Right lobe of liver (tissue), 6 donors: Measurements from ENCODE around the gene GSTM1. TPM values are rescaled to one million over a fixed set of nuclear protein-coding genes. Genes with fewer than 3 reads are reported as not detected.

Experiments used
- ATAC-seq, 4 donors: fragments of 200-7000 bp; cut with Tn5 transposase; one replicate each; pipeline ENCODE4 v1.9.1; 2020; ENCODE audit warnings: mild to moderate bottlenecking in 4 of 4, moderate library complexity in 4 of 4
- DNase-seq, 3 donors: peaks; one replicate each; pipeline ENCODE4 v3.0.0-alpha.2; 2020
- H3K27ac ChIP-seq, 3 donors: fragments of 200-600 bp; one replicate each; pipeline ENCODE4 v1.8.0; 2022
- H3K27me3 ChIP-seq, 2 donors: fragments of 200-600 bp; one replicate each; pipeline ENCODE4 v1.8.0; 2022
- H3K36me3 ChIP-seq, 4 donors: fragments of 200-600 bp; sonication (generic) in 1 of 4; one replicate each; pipeline versions ENCODE4 v1.5.1 to v1.8.0; 2017 to 2022; ENCODE audit warnings: control low read depth in 1 of 4
- H3K4me1 ChIP-seq, 4 donors: fragments of 200-600 bp; sonication (generic) in 1 of 4; one replicate each; pipeline versions ENCODE4 v1.5.1 to v1.8.0; 2017 to 2022; ENCODE audit warnings: control low read depth in 1 of 4
- H3K4me3 ChIP-seq, 3 donors: fragments of 200-600 bp; one replicate each; pipeline ENCODE4 v1.8.0; 2022
- H3K9me3 ChIP-seq, 4 donors: fragments of 200-600 bp; sonication (generic) in 1 of 4; one replicate each; pipeline versions ENCODE4 v1.5.1 to v1.8.0; 2017 to 2022; ENCODE audit warnings: control low read depth in 1 of 4
- CTCF ChIP-seq, 4 donors: fragments of 200-600 bp in 3 of 4; fragments of 450-650 bp in 1 of 4; IDR thresholded peaks; one replicate each; pipeline versions ENCODE4 v1.5.1 to v1.8.0; 2016 to 2022; ENCODE audit warnings: antibody characterized with exemption in 4 of 4, mild to moderate bottlenecking in 2 of 4
- POLR2A ChIP-seq: fragments of 450-650 bp; IDR thresholded peaks from one replicate; pipeline ENCODE4 v1.6.1; 2017; ENCODE audit warnings: antibody characterized with exemption, mild to moderate bottlenecking
- WGBS: methylation state at CpG from one replicate; pipeline ENCODE4 v1.1.6; 2018; ENCODE audit warnings: low coverage, low lambda C conversion rate; ENCODE audit not compliant: insufficient coverage; ENCODE audit errors: missing lambda C conversion rate; 5-methylcytosine and 5-hydroxymethylcytosine counted together
- intact Hi-C, 2 donors: fragments of 100-400 bp; cut with DNase I; formaldehyde crosslinking; loops; one replicate each; pipeline versions ENCODE4 v1.11.2 to v1.14.1; 2022
- total RNA-seq, 6 experiments: library from RNA; depleted of rRNA in 2 of 6; stranded (reverse); fragments of >200 nt in 2 of 6; fragmentation: NEBNext Ultra II Directional in 3 of 6; extraction: Animal tissue kit (Norgen Biotek cat#: 25700) in 3 of 6; gene quantifications; one replicate each; pipeline versions ENCODE4 v1.1.0 to v1.2.4, GENCODE V29; 2016 to 2023
- donor health status: DM: no; HTN: yes; CAD: no.
- donor health status: DM: no; HTN: no; CAD: no.
- donor health status: DM: no; HTN: no; CAD: no.
- donor health status: DM: no; HTN: yes; CAD: no.
- donor health status: DM: no; HTN: yes; CAD: no.

The GSTM1 gene
- total RNA-seq, 6 experiments from 2014 or later, result 32.1 to 248 (median 43.0) TPM; not detected in 3

- DNase-seq, result no peak
- no peak for ATAC-seq
- Histone ChIP-seq H3K4me1 (no peaks in the 10 kb centered on the region), H3K27me3 (no peaks in the 10 kb centered on the region), H3K9me3 (no peaks in the 10 kb centered on the region), H3K36me3 (no peaks in the 10 kb centered on the region), H3K4me3 (no peak overlapping the region), H3K27ac (no peak overlapping the region)
- intact Hi-C loops, result no loop called here
- WGBS, result 76% methylated on average over 7 of the region's 12 CpGs
- TF ChIP-seq CTCF (IDR thresholded peaks at IDR 0.05), result no peak
- TF ChIP-seq POLR2A, result no peak
Observed at GRCh38 chr1:109726728-109727373, 39.2 kb downstream of the GSTM1 start.

- intact Hi-C loops, result no loop called here
Observed at GRCh38 chr1:109728870-109729269, 41.3 kb downstream of the GSTM1 start.

GRCh38 chr1:109730666-109731065 is 43.0 kb downstream of the GSTM1 start:
- no peak overlapping the region for H3K27ac ChIP-seq
- ATAC-seq (no peak), DNase-seq (no peak)
- no peaks in the 10 kb centered on the region for H3K9me3 ChIP-seq
- no peak overlapping the region for H3K4me3 ChIP-seq
- no peak for TF ChIP-seq POLR2A
- intact Hi-C loops, result no loop called here
- no peaks in the 10 kb centered on the region for H3K36me3 ChIP-seq
- no peaks in the 10 kb centered on the region for H3K27me3 ChIP-seq
- H3K4me1 ChIP-seq, result no peaks in the 10 kb centered on the region
- WGBS, result 89% methylated on average over 6 of the region's 6 CpGs

More at GRCh38 chr1:109728870-109729269, 41.3 kb downstream of the GSTM1 start:
- TF ChIP-seq POLR2A, result no peak
- TF ChIP-seq CTCF (IDR thresholded peaks at IDR 0.05), result no peak
- no peak overlapping the region for H3K27ac ChIP-seq
- H3K27me3 ChIP-seq, result no peaks in the 10 kb centered on the region
- no peak overlapping the region for H3K4me3 ChIP-seq
- DNase-seq, result no peak
- ATAC-seq, result no peak
- no peaks in the 10 kb centered on the region for H3K36me3 ChIP-seq
- H3K4me1 ChIP-seq, result no peaks in the 10 kb centered on the region
- 74% methylated on average over 3 of the region's 7 CpGs for WGBS
- H3K9me3 ChIP-seq, result no peaks in the 10 kb centered on the region

- Histone ChIP-seq H3K4me3 (no peak overlapping the region), H3K27me3 (no peaks in the 10 kb centered on the region), H3K36me3 (no peaks in the 10 kb centered on the region), H3K4me1 (no peaks in the 10 kb centered on the region), H3K27ac (no peak overlapping the region), H3K9me3 (no peaks in the 10 kb centered on the region)
- ATAC-seq (no peak), DNase-seq (no peak)
- WGBS, result 65% methylated on average over 3 of the region's 3 CpGs
- intact Hi-C loops, result no loop called here
- TF ChIP-seq POLR2A, result no peak
- no peak for TF ChIP-seq CTCF (IDR thresholded peaks at IDR 0.05)
Observed at GRCh38 chr1:109732390-109732881, 44.8 kb downstream of the GSTM1 start.

- Histone ChIP-seq H3K4me1 (no peaks in the 10 kb centered on the region), H3K36me3 (no peaks in the 10 kb centered on the region), H3K9me3 (no peaks in the 10 kb centered on the region), H3K27me3 (no peaks in the 10 kb centered on the region), H3K27ac (no peak overlapping the region), H3K4me3 (no peak overlapping the region)
- WGBS, result 86% methylated on average over 1 of the region's 4 CpGs
- no peak for TF ChIP-seq CTCF (IDR thresholded peaks at IDR 0.05)
- TF ChIP-seq POLR2A, result no peak
- ATAC-seq, result no peak
- intact Hi-C loops, result no loop called here
- no peak for DNase-seq
Observed at GRCh38 chr1:109733236-109733870, 45.7 kb downstream of the GSTM1 start.
